HuH-7.5 (cell line): ENCODE results near the gene TLR4.

ENCODE experiments used
- DNase-seq: peaks from one replicate; pipeline ENCODE4 v3.0.0; 2011; ENCODE audit warnings: low spot score

The TLR4 gene

GRCh38 chr9:117745598-117745997 is 41.4 kb downstream of the TLR4 start:
- DNase-seq: no peak

GRCh38 chr9:117746263-117746662 is 42.1 kb downstream of the TLR4 start:
- DNase-seq: no peak

GRCh38 chr9:117747386-117747970 is 43.3 kb downstream of the TLR4 start:
- DNase-seq: no peak

DNA sequence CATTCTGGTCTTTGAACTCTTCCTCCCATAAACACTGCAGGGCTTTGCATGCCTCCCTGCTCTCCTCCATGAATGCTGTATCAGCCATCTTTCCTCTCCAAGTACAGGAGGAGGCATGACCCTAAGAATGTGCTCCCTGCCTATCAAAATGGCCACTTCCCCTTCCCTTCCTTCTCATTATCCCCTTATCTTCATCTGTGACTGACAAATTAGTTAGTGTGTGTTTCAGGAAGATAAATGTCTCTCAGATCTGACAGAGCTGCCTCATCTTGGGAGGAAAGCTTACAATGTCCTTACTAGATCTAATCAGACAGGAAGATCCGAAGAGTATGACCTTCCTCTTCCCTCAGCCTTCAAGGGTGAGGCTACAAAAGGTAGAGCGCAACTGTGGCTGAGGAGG is 46.2 kb downstream of the TLR4 start:
- no peak for DNase-seq

- DNase-seq: no peak
Measured at GRCh38 chr9:117752894-117753293, 48.7 kb downstream of the TLR4 start.

GRCh38 chr9:117757561-117758190 is 53.5 kb downstream of the TLR4 start:
- no peak for DNase-seq

DNA sequence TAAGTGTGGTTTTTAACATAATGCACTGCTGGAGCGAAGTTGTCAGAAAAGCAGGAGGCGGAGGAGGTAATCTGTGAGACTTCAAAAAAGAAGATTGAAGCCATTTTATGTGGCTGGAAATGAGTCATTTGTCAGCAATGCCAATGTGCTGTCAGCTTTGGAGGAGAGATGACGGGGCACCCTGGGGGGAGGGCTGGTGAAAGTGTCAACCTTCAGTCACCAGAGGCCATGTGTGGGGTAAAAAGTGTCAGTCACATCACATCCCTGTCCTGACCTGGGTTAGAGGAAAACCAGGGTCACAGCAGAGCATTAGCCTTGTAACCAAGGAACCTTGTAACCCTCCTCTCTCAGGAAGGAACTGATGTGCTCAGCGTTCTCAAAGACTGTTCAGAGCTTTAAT is 59.1 kb downstream of the TLR4 start:
- DNase-seq: no peak

DNA sequence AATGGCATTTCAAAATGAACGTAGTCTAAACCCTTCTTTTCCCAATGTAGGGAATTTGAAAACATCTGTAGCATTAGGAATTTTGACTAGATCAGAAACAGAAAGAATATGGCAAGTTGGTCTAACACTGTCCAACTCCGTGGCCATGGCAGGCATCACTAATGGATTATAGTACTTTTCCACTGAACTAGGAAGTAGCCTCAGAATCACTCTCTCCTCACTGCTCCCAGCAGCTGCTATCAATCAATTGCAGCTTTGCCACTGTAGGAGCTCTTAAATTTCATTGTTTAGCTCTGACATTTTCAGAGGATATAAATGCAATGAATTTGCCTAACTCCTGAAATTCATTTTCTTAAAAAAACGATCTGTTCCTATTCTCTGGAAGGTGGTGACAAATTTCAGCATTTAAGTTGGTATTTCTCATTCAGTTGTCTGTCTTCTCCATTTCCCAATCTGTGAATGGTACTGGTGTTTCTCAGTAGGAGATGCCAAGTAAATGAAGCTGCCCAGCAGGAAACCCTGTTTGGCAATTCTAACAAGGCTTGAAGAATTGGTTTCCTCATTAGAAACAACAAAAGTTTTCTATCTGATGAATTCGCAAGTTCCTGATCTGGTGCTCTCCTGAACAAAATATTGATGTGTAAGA is 64.7 kb downstream of the TLR4 start:
- no peak for DNase-seq

DNA sequence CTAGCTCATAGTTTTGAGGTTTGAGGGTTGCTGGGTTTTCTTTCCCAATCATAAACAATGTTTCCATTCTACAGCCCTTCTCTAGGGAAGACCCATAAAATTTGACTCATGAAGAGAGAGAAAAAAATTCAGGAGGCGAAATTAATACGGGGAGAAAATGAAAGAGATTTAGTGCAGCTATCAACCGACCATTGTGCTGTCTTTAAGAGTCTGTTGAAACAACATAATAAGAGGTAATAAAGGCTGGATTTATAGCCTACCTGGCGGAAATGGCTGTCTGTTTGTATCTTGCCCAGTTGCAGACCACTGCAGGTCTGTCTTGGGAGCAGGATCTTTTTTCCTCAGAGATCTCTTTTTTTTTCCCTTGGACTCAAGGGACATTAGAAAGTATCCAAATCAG is 66.9 kb downstream of the TLR4 start:
- no peak for DNase-seq

DNA sequence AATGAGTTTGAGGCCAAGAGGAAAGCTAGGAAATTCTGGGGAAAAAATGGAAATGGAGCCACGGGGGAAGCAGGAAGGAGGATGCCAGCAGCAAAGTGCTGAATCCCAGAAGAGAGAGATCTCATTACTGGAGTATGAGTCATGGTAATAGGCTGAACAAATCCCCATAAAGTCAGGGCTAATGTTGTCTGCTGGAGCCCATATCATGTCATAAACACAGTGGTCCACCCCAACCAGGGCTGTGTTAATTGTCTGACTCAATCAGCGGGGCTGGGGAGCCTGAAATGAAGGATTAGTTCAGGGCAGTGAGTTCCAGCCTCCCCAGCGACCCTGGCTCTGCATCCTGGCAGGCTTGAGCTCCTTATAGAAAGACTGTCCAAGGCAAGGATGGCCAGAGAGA is 68.8 kb downstream of the TLR4 start:
- no peak for DNase-seq
